ENCODE results near the gene CHRNA3.

- no peak for TF ChIP-seq POLR2A (IDR thresholded peaks at IDR 0.05)
- TF ChIP-seq CTCF (IDR thresholded peaks at IDR 0.05) = no peak
- TF ChIP-seq EP300 (IDR thresholded peaks at IDR 0.05) = no peak
Measured at GRCh38 chr15:78624651-78625590, 4.1 kb upstream of the CHRNA3 start.

Data from tibial nerve (tissue), 4 donors.